ENCODE measurements around the gene DGKE.

GRCh38 chr17:56801459-56802178, 32.3 kb upstream of the DGKE start:
- no peak for TF ChIP-seq CTCF (IDR thresholded peaks at IDR 0.05)
- TF ChIP-seq POLR2A (IDR thresholded peaks at IDR 0.05; ENCODE audit: low read depth) = no peak
- no peak for TF ChIP-seq POLR2AphosphoS5 (IDR thresholded peaks at IDR 0.05)
